Glutamatergic neuron (in vitro differentiated cells): ENCODE data around the gene ADSS1. TPM values are rescaled to one million over a fixed set of nuclear protein-coding genes. Genes with fewer than 3 reads are reported as not detected.

ENCODE experiments used
- DNase-seq: peaks from one replicate; pipeline ENCODE4 v3.0.0; 2022
- H3K27ac Mint-ChIP-seq: one replicate; pipeline ENCODE4 v1.8.0; 2020; ENCODE audit warnings: mild to moderate bottlenecking, mixed read lengths, inconsistent platforms; ENCODE audit not compliant: unreplicated experiment
- H3K27me3 Mint-ChIP-seq: one replicate; pipeline ENCODE4 v1.8.0; 2020; ENCODE audit warnings: mild to moderate bottlenecking, moderate library complexity, mixed read lengths, inconsistent platforms; ENCODE audit not compliant: unreplicated experiment
- H3K36me3 Mint-ChIP-seq: one replicate; pipeline ENCODE4 v1.8.0; 2020; ENCODE audit warnings: mild to moderate bottlenecking, mixed read lengths, inconsistent platforms; ENCODE audit not compliant: unreplicated experiment
- H3K4me1 Mint-ChIP-seq: one replicate; pipeline ENCODE4 v1.8.0; 2020; ENCODE audit warnings: mild to moderate bottlenecking, low read depth, mixed read lengths, inconsistent platforms; ENCODE audit not compliant: unreplicated experiment
- H3K4me3 Mint-ChIP-seq: one replicate; pipeline ENCODE4 v1.8.0; 2020; ENCODE audit warnings: mild to moderate bottlenecking, mixed read lengths, inconsistent platforms; ENCODE audit not compliant: unreplicated experiment
- H3K9me3 Mint-ChIP-seq: one replicate; pipeline ENCODE4 v1.8.0; 2020; ENCODE audit warnings: mild to moderate bottlenecking, moderate library complexity, mixed read lengths, inconsistent platforms; ENCODE audit not compliant: unreplicated experiment
- total RNA-seq: library from RNA; stranded (reverse); fragmentation: NEBNext Ultra II Directional; extraction: Animal tissue kit (Norgen Biotek cat#: 25700); gene quantifications from one replicate; pipeline ENCODE4 v1.2.1, GENCODE V29; 2021; ENCODE audit not compliant: unreplicated experiment
- TF ChIP-seq, protein P1 (sequence below): fragments of 200-600 bp; sonication (generic); IDR thresholded peaks from one replicate; pipeline ENCODE4 v1.5.0; 2021; ENCODE audit not compliant: partially characterized antibody, unreplicated experiment

The ADSS1 gene
- total RNA-seq, 1 donor from 2014 or later = 45.1 TPM

DNA sequence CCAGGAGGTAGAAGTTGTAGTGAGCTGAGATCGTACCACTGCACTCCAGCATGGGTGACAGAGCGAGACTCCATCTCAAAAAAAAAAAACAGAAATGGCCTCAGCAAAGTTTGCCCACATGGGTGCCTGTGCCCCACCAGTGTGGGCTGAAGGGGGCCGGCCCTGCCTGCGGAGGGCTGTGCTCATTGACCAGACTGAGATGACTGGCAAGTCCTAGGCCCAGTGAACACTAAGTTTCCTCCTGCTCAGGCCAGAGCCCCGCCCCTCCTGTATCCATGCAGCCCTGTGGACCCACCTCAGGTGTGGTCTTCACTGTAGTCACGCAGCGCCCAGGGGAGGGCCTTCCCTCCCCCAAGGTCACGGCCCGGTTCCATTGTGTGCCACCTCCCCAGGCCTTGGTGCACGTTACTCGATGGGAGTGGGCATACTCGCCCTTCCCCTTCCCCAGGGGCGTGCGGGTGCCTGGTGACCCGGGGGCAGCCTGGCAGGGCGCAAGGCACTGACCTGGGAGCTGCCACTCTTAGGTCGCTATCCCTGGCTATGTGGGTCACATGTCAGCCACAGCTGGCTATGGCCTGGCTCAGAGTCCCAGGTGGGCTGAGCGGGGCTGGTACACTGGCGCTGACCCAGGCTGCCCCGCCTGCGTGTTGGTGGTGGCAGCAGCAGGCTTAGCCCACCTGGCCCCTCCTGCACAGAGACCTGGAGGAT is 18.5 kb upstream of the ADSS1 start:
- TF ChIP-seq, protein P1, sequence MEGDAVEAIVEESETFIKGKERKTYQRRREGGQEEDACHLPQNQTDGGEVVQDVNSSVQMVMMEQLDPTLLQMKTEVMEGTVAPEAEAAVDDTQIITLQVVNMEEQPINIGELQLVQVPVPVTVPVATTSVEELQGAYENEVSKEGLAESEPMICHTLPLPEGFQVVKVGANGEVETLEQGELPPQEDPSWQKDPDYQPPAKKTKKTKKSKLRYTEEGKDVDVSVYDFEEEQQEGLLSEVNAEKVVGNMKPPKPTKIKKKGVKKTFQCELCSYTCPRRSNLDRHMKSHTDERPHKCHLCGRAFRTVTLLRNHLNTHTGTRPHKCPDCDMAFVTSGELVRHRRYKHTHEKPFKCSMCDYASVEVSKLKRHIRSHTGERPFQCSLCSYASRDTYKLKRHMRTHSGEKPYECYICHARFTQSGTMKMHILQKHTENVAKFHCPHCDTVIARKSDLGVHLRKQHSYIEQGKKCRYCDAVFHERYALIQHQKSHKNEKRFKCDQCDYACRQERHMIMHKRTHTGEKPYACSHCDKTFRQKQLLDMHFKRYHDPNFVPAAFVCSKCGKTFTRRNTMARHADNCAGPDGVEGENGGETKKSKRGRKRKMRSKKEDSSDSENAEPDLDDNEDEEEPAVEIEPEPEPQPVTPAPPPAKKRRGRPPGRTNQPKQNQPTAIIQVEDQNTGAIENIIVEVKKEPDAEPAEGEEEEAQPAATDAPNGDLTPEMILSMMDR = no peak

DNA sequence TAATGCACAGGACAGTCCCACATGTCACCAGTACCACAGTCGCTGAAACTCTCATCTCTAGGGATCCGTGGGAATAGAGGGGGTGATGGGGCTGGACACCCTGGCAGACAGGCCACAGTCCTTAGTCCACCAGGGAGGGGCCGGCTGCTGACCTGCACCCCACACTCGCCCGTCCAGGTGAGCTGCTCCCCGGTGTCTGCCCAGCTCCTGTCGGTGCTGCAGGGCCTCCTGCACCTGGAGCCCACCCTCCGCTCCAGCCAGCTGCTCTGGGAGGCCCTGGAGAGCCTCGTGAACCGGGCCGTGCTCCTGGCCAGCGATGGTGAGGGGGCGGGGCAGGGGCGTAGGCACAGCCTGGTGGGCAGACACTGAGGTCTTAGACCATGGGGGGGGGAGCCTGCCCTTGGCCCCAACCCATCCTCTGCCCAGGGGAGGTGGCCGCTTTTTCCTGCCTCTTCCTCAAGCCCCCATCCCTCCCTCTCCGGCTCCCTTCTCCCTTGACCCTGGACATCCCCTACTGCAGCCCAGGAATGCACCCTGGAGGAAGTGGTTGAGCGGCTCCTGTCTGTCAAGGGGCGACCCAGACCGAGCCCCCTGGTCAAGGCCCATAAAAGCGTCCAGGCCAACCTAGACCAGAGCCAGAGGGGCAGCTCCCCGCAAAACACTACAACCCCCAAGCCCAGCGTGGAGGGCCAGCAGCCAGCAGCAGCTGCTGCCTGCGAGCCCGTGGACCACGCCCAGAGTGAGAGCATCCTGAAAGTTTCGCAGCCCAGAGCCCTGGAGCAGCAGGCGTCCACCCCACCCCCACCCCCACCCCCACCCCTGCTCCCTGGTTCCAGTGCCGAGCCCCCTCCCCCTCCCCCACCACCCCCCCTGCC is 17.1 kb upstream of the ADSS1 start:
- Mint-ChIP-seq H3K36me3 (no peaks in the 10 kb centered on the region), H3K4me1 (no peaks in the 10 kb centered on the region), H3K4me3 (no peak overlapping the region), H3K27me3 (peaks cover 3% of the 10 kb centered on the region), H3K9me3 (peaks cover 4% of the 10 kb centered on the region), H3K27ac (no peak overlapping the region)
- TF ChIP-seq, protein P1 = no peak
- no peak for DNase-seq

More for the DNA sequence above, 18.5 kb upstream of the ADSS1 start:
- Mint-ChIP-seq H3K9me3 (peaks cover 4% of the 10 kb centered on the region), H3K4me1 (no peaks in the 10 kb centered on the region), H3K36me3 (no peaks in the 10 kb centered on the region), H3K27me3 (peaks cover 3% of the 10 kb centered on the region), H3K4me3 (no peak overlapping the region), H3K27ac (no peak overlapping the region)
- DNase-seq = no peak

DNA sequence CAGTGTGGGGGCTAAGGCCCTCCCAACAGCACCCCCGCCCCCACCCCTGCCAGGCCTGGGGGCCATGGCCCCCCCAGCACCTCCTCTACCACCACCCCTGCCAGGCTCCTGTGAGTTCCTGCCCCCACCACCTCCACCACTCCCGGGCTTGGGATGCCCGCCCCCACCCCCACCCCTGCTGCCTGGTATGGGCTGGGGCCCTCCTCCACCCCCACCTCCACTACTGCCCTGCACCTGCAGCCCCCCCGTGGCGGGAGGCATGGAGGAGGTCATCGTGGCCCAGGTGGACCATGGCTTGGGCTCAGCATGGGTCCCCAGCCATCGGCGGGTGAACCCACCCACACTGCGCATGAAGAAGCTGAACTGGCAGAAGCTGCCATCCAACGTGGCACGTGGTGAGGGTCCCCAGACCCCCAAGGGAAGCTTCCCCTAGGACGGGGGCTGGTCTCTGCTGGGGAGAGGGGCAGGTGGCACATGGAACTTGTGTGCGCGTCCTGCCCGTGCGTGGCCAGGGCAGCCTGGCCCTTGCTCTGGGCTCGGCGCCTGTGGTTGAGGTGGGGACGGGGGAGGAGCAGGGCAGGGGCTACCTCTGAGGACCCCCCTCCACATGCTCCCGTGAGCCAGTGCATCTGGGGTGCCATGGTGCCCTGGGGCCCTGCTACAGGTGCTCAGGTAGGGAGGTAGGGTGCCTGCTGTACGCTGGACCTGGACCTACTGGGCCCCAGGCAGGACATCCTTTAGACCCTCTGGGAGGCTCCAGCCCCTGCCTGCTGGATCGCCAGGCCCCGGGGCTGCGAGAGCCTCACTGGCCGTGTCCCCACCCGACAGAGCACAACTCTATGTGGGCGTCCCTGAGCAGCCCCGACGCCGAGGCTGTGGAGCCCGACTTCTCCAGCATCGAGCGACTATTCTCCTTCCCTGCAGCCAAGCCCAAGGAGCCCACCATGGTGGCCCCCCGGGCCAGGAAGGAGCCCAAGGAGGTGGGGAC is 16.1 kb upstream of the ADSS1 start:
- no peak overlapping the region for H3K27ac Mint-ChIP-seq
- H3K36me3 Mint-ChIP-seq = no peaks in the 10 kb centered on the region
- DNase-seq = no peak
- H3K4me3 Mint-ChIP-seq = no peak overlapping the region
- H3K4me1 Mint-ChIP-seq = no peaks in the 10 kb centered on the region
- H3K9me3 Mint-ChIP-seq = peaks cover 4% of the 10 kb centered on the region
- TF ChIP-seq, protein P1 = no peak
- peaks cover 3% of the 10 kb centered on the region for H3K27me3 Mint-ChIP-seq

DNA sequence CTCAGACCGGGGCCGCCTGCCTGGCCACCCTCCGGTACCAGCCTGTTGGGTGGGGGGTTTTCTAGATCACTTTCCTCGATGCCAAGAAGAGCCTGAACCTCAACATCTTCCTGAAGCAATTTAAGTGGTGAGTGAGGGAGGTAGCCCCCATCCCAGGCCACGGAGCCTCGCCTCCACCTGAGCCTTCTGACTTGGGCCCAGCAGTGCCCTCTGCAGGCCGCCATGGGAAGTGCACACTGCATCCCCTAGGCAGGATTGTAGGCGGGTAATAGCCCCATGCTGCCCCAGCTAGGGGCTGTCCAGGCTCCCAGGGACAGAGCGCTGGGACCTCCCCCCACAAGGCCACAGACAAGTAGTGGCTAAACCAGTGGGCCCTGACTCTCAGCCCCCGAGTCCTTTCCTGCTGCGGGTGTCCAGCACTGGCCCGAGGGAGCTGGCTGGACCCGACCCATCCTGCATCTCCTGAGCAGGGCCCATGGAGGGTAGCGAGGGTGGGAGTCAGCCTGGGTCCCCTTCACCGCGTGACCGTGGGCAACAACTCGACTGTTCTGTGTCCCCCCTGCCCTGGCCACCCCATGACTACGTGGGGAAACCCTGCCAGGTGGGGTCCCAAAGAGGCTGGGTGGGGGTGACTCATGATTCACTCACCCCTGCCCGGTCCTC is 15.3 kb upstream of the ADSS1 start:
- peak; percentile 84 for DNase-seq
- TF ChIP-seq, protein P1 = peak; percentile 96
- Mint-ChIP-seq H3K4me1 (no peaks in the 10 kb centered on the region), H3K27ac (no peak overlapping the region), H3K9me3 (peaks cover 4% of the 10 kb centered on the region), H3K4me3 (no peak overlapping the region), H3K27me3 (peaks cover 3% of the 10 kb centered on the region), H3K36me3 (no peaks in the 10 kb centered on the region)
